IMR-90 (cell line): ENCODE data around the gene VEGFA. TPM values are rescaled to one million over a fixed set of nuclear protein-coding genes. Genes with fewer than 3 reads are reported as not detected.

Source experiments
- ATAC-seq: fragments of 200-7000 bp; cut with Tn5 transposase; 2 replicates; pipeline ENCODE4 v1.9.1; 2020; ENCODE audit warnings: low read depth, mild to moderate bottlenecking, moderate library complexity
- BruUV-seq: library from RNA; stranded (reverse); fragments of 400-500 nt; replicated peaks from 2 replicates; lab custom pipeline; 2021; lab: Mats Ljungman, UMichigan
- CTCF ChIA-PET: fragments of 300-600 bp; formaldehyde crosslinking; extraction: SDS; loops from one replicate; lab custom pipeline; 2021; ENCODE audit warnings: antibody characterized with exemption; lab: Yijun Ruan, JAX
- POLR2A ChIA-PET: fragments of 300-600 bp; sonication (Branson Sonifier 250); formaldehyde crosslinking; loops from one replicate; lab custom pipeline; 2022; ENCODE audit warnings: antibody characterized with exemption; ENCODE audit not compliant: unreplicated experiment; lab: Charles Lee
- DNase-seq: peaks from one replicate; pipeline ENCODE4 v3.0.0; 2013
- H2AFZ ChIP-seq: replicated peaks from 2 replicates; pipeline ENCODE3; 2013; ENCODE audit warnings: low read length, mild to moderate bottlenecking; ENCODE audit not compliant: poor library complexity
- H2AK5ac ChIP-seq: 2 replicates; pipeline ENCODE4 v1.6.1; 2013; ENCODE audit warnings: low read depth, low read length, inconsistent platforms
- H2AK9ac ChIP-seq: replicated peaks from 2 replicates; pipeline ENCODE3; 2013; ENCODE audit warnings: mild to moderate bottlenecking, low read depth, low read length, moderate library complexity; ENCODE audit not compliant: poor library complexity
- H2BK120ac ChIP-seq: 2 replicates; pipeline ENCODE4 v1.6.1; 2013; ENCODE audit warnings: low read depth, low read length, inconsistent platforms
- H2BK15ac ChIP-seq: 3 replicates; pipeline ENCODE4 v1.6.1; 2013; ENCODE audit warnings: low read depth, low read length, inconsistent platforms
- H2BK20ac ChIP-seq: 2 replicates; pipeline ENCODE4 v1.6.1; 2013; ENCODE audit warnings: low read depth, mild to moderate bottlenecking, inconsistent platforms, low read length, moderate library complexity
- H2BK5ac ChIP-seq: 2 replicates; pipeline ENCODE4 v1.6.1; 2013; ENCODE audit warnings: mild to moderate bottlenecking, low read depth, low read length, inconsistent platforms; ENCODE audit not compliant: poor library complexity, severe bottlenecking
- H3K14ac ChIP-seq: replicated peaks from 2 replicates; pipeline ENCODE4 v1.6.1; 2013; ENCODE audit warnings: low read depth, low read length, inconsistent platforms
- H3K18ac ChIP-seq: 2 replicates; pipeline ENCODE4 v1.6.1; 2013; ENCODE audit warnings: low read depth, low read length, control low read depth
- H3K23ac ChIP-seq: 2 replicates; pipeline ENCODE4 v1.6.1; 2013; ENCODE audit warnings: low read depth, low read length, inconsistent platforms
- H3K27ac ChIP-seq: 2 replicates; pipeline ENCODE4 v1.5.1; 2013; ENCODE audit warnings: mild to moderate bottlenecking, control low read depth, low read length; ENCODE audit not compliant: insufficient read depth
- H3K27me3 ChIP-seq: 2 replicates; pipeline ENCODE4 v1.6.1; 2013; ENCODE audit warnings: low read length; ENCODE audit not compliant: control insufficient read depth, insufficient read depth
- H3K36me3 ChIP-seq: 2 replicates; pipeline ENCODE4 v1.6.1; 2013; ENCODE audit warnings: low read length, mixed read lengths; ENCODE audit not compliant: control insufficient read depth, insufficient read depth
- H3K4ac ChIP-seq: 2 replicates; pipeline ENCODE4 v1.6.1; 2013; ENCODE audit warnings: low read depth, low read length, inconsistent platforms
- H3K4me1 ChIP-seq: 2 replicates; pipeline ENCODE4 v1.6.1; 2013; ENCODE audit warnings: low read length, mixed read lengths; ENCODE audit not compliant: control insufficient read depth, insufficient read depth
- H3K4me2 ChIP-seq: 2 replicates; pipeline ENCODE4 v1.6.1; 2013; ENCODE audit warnings: low read depth, mild to moderate bottlenecking, control low read depth, low read length, moderate library complexity
- H3K4me3 ChIP-seq: 2 replicates; pipeline ENCODE4 v1.5.1; 2013; ENCODE audit warnings: low read depth, mild to moderate bottlenecking, control low read depth, low read length, moderate library complexity; ENCODE audit not compliant: insufficient read depth
- H3K56ac ChIP-seq: 2 replicates; pipeline ENCODE4 v1.6.1; 2013; ENCODE audit warnings: low read length, inconsistent platforms; ENCODE audit not compliant: insufficient read depth; ENCODE audit errors: extremely low read depth
- H3K79me1 ChIP-seq, 2 experiments: 2 replicates each; pipeline ENCODE4 v1.6.1; 2013; ENCODE audit warnings: low read length in 2 of 2, inconsistent platforms in 1 of 2, low read depth in 1 of 2
- H3K9ac ChIP-seq: 2 replicates; pipeline ENCODE4 v1.6.1; 2013; ENCODE audit warnings: low read depth, low read length, control low read depth
- H3K9me1 ChIP-seq: 2 replicates; pipeline ENCODE4 v1.6.1; 2013; ENCODE audit warnings: low read length, inconsistent platforms; ENCODE audit not compliant: insufficient read depth
- H3K9me3 ChIP-seq: 2 replicates; pipeline ENCODE4 v1.6.1; 2013; ENCODE audit warnings: low read length; ENCODE audit not compliant: control insufficient read depth, insufficient read depth
- H4K20me1 ChIP-seq: 2 replicates; pipeline ENCODE4 v1.6.1; 2013; ENCODE audit warnings: low read length, inconsistent platforms; ENCODE audit not compliant: insufficient read depth
- H4K5ac ChIP-seq: 2 replicates; pipeline ENCODE4 v1.6.1; 2013; ENCODE audit warnings: mild to moderate bottlenecking, low read depth, low read length, control low read depth
- H4K8ac ChIP-seq, 2 experiments: 2 replicates each; pipeline ENCODE4 v1.6.1; 2013; ENCODE audit warnings: low read depth in 2 of 2, low read length in 2 of 2, control low read depth in 1 of 2, inconsistent platforms in 1 of 2
- H4K91ac ChIP-seq: 2 replicates; pipeline ENCODE4 v1.6.1; 2013; ENCODE audit warnings: low read depth, low read length, inconsistent platforms; ENCODE audit not compliant: insufficient read depth
- BHLHE40 ChIP-seq: fragments of 150-350 bp; IDR thresholded peaks from 2 replicates; pipeline ENCODE4 v1.6.1; 2016; ENCODE audit warnings: mild to moderate bottlenecking, low read depth, low read length
- CEBPB ChIP-seq: IDR thresholded peaks from 2 replicates; pipeline ENCODE4 v1.6.1; 2012; ENCODE audit warnings: low read depth, low read length, improper control_type of control experiment
- RCOR1 ChIP-seq: IDR thresholded peaks from 2 replicates; pipeline ENCODE4 v1.6.1; 2012; ENCODE audit warnings: mild to moderate bottlenecking, low read length, improper control_type of control experiment; ENCODE audit not compliant: insufficient replicate concordance
- WGBS, 2 experiments: methylation state at CpG; one replicate each; pipeline versions ENCODE4 v1.1.5 to v1.1.7; 2013; ENCODE audit warnings: missing lambda C conversion rate in 2 of 2; ENCODE audit not compliant: insufficient read length in 1 of 2; ENCODE audit errors: extremely low coverage in 2 of 2; 5-methylcytosine and 5-hydroxymethylcytosine counted together
- dilution Hi-C: fragments of 300-500 bp; cut with HindIII; formaldehyde crosslinking; loops from one replicate; pipeline ENCODE4 v1.14.3; 2018; ENCODE audit warnings: low sequenced_read_pairs; ENCODE audit not compliant: unreplicated experiment
- in situ Hi-C: fragments of 300-500 bp; cut with MboI; formaldehyde crosslinking; loops from 3 replicates; pipeline ENCODE4 v1.14.3; 2019; ENCODE audit warnings: low sequenced_read_pairs, inconsistent platforms, mixed read lengths
- intact Hi-C: fragments of 100-400 bp; cut with micrococcal nuclease; formaldehyde crosslinking; loops from 2 replicates; pipeline ENCODE4 v1.10.0; 2022
- polyA plus RNA-seq, 3 experiments: library from polyadenylated mRNA; depleted of rRNA; stranded (reverse); fragments of >200 nt; gene quantifications; 2 replicates each; pipeline ENCODE4 v1.2.3, GENCODE V29; 2012; ENCODE audit warnings: low replicate concordance in 1 of 3
- total RNA-seq: library from RNA; depleted of rRNA; stranded (reverse); fragments of >200 nt; gene quantifications from 2 replicates; pipeline ENCODE4 v1.2.3, GENCODE V29; 2012

Gene VEGFA
- total and polyA plus RNA-seq, 2 of the 4 experiments (the other 2 are of a cell fraction), result 190 to 234 TPM

DNA sequence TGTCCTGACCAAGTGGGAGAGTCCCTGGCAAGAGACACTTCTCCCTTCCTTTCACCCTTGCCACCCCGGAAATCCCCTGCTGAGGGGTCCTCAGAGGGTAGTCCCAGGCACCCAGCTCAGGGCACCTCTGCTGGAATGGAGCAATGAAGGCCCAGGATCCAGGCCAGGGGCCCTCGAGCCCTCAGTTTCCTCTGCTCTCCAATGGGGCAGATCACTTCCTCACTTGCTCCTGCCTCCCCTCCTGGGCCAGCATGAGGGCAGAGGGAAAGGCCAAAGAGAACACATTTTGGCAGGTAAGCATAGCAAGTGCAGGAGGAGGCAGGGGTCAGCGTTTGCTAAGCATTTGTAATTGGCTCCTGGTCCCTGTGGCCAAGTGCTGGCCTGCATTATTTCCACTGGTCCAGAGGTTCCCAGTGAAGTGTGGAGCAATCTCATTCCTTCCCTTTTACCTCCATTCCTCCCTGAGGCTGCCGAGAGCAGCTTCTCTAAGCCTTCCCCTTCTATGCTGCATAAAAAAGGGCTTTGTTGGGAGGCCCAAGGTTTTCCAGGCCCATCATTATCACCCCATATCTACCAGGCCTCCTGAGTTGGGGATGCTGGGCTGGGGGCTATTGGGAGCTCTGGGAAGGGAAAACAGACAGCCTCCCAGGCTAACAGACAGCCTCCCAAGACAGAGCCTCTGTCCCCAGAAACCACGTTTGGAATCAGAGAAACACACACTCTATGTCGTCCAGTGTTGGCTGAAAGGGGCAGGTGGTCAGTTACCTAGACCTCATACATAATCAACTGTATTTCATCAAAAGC is 28.8 kb upstream of the VEGFA start:
- no peak overlapping the region for H2BK120ac ChIP-seq
- no TSS peak for BruUV-seq
- H2AFZ ChIP-seq, result no peak overlapping the region
- H3K4me3 ChIP-seq, result no peak overlapping the region
- H2AK9ac ChIP-seq, result no peak overlapping the region
- H3K4me1 ChIP-seq, result no peaks in the 10 kb centered on the region; the same call in 1 of the 2 replicates
- intact Hi-C loops (no loop called here), in situ Hi-C loops (no loop called here), dilution Hi-C loops (no loop called here)
- ChIA-PET CTCF (no interaction called here), POLR2A (no interaction called here)
- no peak overlapping the region for H2BK15ac ChIP-seq
- H3K23ac ChIP-seq, result no peak overlapping the region
- H4K20me1 ChIP-seq, result no peaks in the 10 kb centered on the region
- H3K27ac ChIP-seq, result no peak overlapping the region
- peaks cover 6% of the 10 kb centered on the region; the same call in 1 of the 2 replicates for H3K9me1 ChIP-seq
- no peak overlapping the region for H3K14ac ChIP-seq
- no peak overlapping the region for H3K9ac ChIP-seq
- DNase-seq (no peak), ATAC-seq (peak; percentile 46)
- peaks cover 16% of the 10 kb centered on the region for H3K27me3 ChIP-seq
- no peak overlapping the region for H3K4me2 ChIP-seq
- no peak overlapping the region for H4K91ac ChIP-seq
- 14% methylated on average over 1 of the region's 6 CpGs; no CpG with 5 or more reads in 1 of the 2 experiments for WGBS, 2 experiments
- H3K18ac ChIP-seq, result no peak overlapping the region
- no peak overlapping the region for H4K8ac ChIP-seq
- no peak overlapping the region for H2BK5ac ChIP-seq
- H3K56ac ChIP-seq, result no peak overlapping the region
- H3K36me3 ChIP-seq, result no peaks in the 10 kb centered on the region
- H4K5ac ChIP-seq, result no peak overlapping the region
- no peaks in the 10 kb centered on the region for H3K9me3 ChIP-seq
- no peak overlapping the region for H2AK5ac ChIP-seq
- H3K4ac ChIP-seq, result no peak overlapping the region
- H2BK20ac ChIP-seq, result no peak overlapping the region
- no peak for TF ChIP-seq CEBPB
- no peak for TF ChIP-seq BHLHE40
- no peak for TF ChIP-seq RCOR1
- no peaks in the 10 kb centered on the region for H3K79me1 ChIP-seq
